Vagina (tissue), 2 donors: ENCODE measurements around the gene POC1B. TPM values are rescaled to one million over a fixed set of nuclear protein-coding genes. Genes with fewer than 3 reads are reported as not detected.

Source experiments
- DNase-seq, 2 donors: peaks; one replicate each; pipeline ENCODE4 v3.0.0-alpha.2; 2017; ENCODE audit errors: extremely low spot score in 2 of 2
- H3K27ac ChIP-seq: fragments of 200-600 bp; sonication (generic); one replicate; pipeline ENCODE4 v1.5.1; 2019
- H3K27me3 ChIP-seq: fragments of 200-600 bp; sonication (generic); one replicate; pipeline ENCODE4 v1.5.1; 2019
- H3K36me3 ChIP-seq, 2 donors: fragments of 200-600 bp; sonication (generic); one replicate each; pipeline ENCODE4 v1.5.1; 2017 to 2019
- H3K4me1 ChIP-seq: fragments of 200-600 bp; sonication (generic); one replicate; pipeline ENCODE4 v1.5.1; 2019
- H3K4me3 ChIP-seq, 2 donors: fragments of 200-600 bp; sonication (generic); 1 replicate in 1 of 2; 2 replicates in 1 of 2; pipeline ENCODE4 v1.5.1; 2016 to 2019
- H3K9me3 ChIP-seq: fragments of 200-600 bp; sonication (generic); one replicate; pipeline ENCODE4 v1.5.1; 2019
- POLR2A ChIP-seq, 2 donors: fragments of 450-650 bp; IDR thresholded peaks; one replicate each; pipeline ENCODE4 v1.6.1; 2017; ENCODE audit warnings: antibody characterized with exemption in 2 of 2, mild to moderate bottlenecking in 2 of 2, moderate library complexity in 2 of 2
- POLR2AphosphoS5 ChIP-seq, 2 donors: sonication (generic); formaldehyde crosslinking; IDR thresholded peaks; one replicate each; pipeline ENCODE4 v1.9.0; 2017; ENCODE audit warnings: antibody characterized with exemption in 2 of 2, mild to moderate bottlenecking in 2 of 2, low read depth in 1 of 2; ENCODE audit not compliant: insufficient read depth in 1 of 2
- intact Hi-C: fragments of 100-400 bp; cut with DNase I; formaldehyde crosslinking; loops from one replicate; pipeline ENCODE4 v1.15.1; 2023
- total RNA-seq: library from RNA; depleted of rRNA; stranded (reverse); fragments of >200 nt; gene quantifications from one replicate; pipeline ENCODE4 v1.2.3, GENCODE V29; 2016
- TF ChIP-seq, protein P1 (sequence below), 3 experiments: fragments of 450-650 bp in 2 of 3; fragments of 200-600 bp in 1 of 3; sonication (generic) in 1 of 3; IDR thresholded peaks; one replicate each; pipeline ENCODE4 v1.5.1; 2017 to 2019; ENCODE audit warnings: antibody characterized with exemption in 3 of 3, mild to moderate bottlenecking in 2 of 3, moderate library complexity in 2 of 3

The POC1B gene
- total RNA-seq, 1 donor from 2014 or later: 18.9 TPM

DNA sequence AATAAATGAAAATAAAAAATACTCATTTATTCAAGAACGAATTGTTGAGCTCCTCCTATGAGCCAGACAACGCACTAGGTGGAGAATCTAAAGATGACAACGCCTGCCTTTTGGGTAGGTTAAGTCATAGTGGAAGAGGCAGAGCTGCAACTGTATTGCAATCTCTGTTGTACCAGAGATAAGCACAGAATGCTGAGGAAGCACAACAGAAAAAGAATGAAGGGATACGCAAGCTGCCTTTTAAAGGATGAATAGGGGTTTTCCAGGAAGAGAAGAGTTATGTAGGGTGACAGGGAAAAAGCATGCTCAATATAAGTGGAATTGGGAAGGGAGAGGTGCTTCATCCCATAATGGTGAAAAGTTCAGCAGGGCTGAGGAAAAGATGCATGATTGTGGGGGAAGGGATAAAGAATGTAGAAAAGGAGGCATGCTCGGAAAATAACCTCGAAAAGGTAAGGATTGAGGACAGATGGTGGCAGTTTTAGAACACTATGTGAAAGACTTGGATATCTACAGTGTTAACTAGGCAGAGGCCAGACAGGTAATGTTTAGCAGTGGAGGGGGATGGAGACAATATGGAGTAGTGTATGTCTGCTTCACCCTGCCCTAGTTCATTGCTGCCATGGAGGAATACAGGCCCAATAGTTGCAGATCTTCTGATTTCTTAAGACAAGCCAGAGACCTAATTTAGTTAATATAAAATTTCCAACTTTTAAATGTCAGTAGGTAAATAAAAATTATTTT is 109.6 kb downstream of the POC1B start:
- DNase-seq: no peak
- intact Hi-C loops: no loop called here
- no peak overlapping the region for H3K27ac ChIP-seq

DNA sequence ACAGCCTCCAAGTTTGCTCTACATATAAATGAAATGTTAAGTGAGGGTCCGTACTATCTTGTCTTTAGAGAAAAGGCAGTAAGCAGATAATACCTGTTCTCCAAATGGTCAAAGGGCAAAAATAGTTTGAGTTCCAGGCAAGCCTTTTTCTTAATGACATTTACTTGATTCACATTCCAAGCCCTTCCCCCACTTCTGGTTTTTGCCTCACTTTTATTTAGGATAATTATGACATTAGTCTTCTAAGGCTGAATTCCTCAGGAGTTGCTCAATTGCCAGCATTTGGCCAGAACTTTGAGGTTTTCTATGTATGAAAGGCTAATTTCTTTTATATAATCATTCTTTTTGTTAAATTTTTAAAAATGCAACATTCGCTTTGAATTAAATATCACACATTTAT is 111.0 kb downstream of the POC1B start:
- Histone ChIP-seq H3K4me1 (peaks cover 13% of the 10 kb centered on the region), H3K4me3 (no peak overlapping the region), H3K27ac (no peak overlapping the region), H3K36me3 (no peaks in the 10 kb centered on the region), H3K27me3 (no peaks in the 10 kb centered on the region), H3K9me3 (no peaks in the 10 kb centered on the region)
- TF ChIP-seq POLR2AphosphoS5 (IDR thresholded peaks at IDR 0.05; ENCODE audit: insufficient read depth in 1 of 2, low read depth in 1 of 2) (no peak), POLR2A (IDR thresholded peaks at IDR 0.05) (no peak)
- TF ChIP-seq, protein P1, sequence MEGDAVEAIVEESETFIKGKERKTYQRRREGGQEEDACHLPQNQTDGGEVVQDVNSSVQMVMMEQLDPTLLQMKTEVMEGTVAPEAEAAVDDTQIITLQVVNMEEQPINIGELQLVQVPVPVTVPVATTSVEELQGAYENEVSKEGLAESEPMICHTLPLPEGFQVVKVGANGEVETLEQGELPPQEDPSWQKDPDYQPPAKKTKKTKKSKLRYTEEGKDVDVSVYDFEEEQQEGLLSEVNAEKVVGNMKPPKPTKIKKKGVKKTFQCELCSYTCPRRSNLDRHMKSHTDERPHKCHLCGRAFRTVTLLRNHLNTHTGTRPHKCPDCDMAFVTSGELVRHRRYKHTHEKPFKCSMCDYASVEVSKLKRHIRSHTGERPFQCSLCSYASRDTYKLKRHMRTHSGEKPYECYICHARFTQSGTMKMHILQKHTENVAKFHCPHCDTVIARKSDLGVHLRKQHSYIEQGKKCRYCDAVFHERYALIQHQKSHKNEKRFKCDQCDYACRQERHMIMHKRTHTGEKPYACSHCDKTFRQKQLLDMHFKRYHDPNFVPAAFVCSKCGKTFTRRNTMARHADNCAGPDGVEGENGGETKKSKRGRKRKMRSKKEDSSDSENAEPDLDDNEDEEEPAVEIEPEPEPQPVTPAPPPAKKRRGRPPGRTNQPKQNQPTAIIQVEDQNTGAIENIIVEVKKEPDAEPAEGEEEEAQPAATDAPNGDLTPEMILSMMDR (IDR thresholded peaks at IDR 0.05): no peak
- intact Hi-C loops: no loop called here
- DNase-seq: no peak

More for the DNA sequence above, 109.6 kb downstream of the POC1B start:
- peaks cover 13% of the 10 kb centered on the region for H3K4me1 ChIP-seq
- no peaks in the 10 kb centered on the region for H3K36me3 ChIP-seq
- no peaks in the 10 kb centered on the region for H3K9me3 ChIP-seq
- H3K27me3 ChIP-seq: no peaks in the 10 kb centered on the region
- no peak overlapping the region for H3K4me3 ChIP-seq
- TF ChIP-seq, protein P1 (IDR thresholded peaks at IDR 0.05): no peak
- TF ChIP-seq POLR2A (IDR thresholded peaks at IDR 0.05): no peak
- no peak for TF ChIP-seq POLR2AphosphoS5 (IDR thresholded peaks at IDR 0.05; ENCODE audit: insufficient read depth in 1 of 2, low read depth in 1 of 2)

DNA sequence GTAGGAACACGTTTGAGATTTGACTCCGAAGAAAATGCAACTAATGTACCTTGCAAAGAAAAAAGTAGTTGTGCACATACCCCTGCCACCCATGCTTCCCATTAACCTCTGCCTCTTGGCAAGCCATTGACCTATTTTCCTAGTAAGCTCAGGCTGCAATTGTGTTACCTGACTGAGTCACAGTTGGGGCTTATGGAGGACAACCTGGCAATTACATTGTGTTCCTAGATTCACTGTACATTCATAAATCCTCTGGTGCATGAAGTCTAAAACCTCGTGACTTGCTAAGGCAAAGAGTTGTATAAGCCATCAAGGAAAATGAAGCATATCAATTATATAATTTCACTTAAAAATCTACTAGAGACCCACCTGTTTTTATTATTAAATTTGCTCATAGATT is 111.5 kb downstream of the POC1B start:
- Histone ChIP-seq H3K4me1 (peaks cover 13% of the 10 kb centered on the region), H3K27ac (no peak overlapping the region), H3K4me3 (no peak overlapping the region), H3K36me3 (no peaks in the 10 kb centered on the region), H3K27me3 (no peaks in the 10 kb centered on the region), H3K9me3 (no peaks in the 10 kb centered on the region)
- no peak for DNase-seq
- intact Hi-C loops: no loop called here
- no peak for TF ChIP-seq POLR2AphosphoS5 (IDR thresholded peaks at IDR 0.05; ENCODE audit: insufficient read depth in 1 of 2, low read depth in 1 of 2)
- no peak for TF ChIP-seq POLR2A (IDR thresholded peaks at IDR 0.05)

DNA sequence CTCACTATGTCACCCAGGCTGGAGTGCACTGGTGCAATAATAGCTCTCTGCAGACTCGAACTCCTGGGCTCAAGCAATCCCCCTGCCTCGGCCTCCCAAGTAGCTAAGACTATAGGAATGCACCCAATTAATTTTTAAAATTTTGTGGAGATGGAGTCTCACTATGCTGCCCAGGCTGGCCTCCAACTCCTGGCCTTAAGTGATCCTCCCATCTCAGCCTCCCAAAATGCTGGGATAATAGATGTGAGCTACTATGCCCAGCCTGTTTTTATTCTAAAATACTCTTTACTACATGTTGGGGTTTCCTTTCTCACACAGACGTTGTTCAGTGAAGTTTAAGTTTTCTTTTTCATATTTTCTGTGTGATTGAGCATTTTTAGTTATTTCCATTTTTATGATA is 112.6 kb downstream of the POC1B start:
- H3K36me3 ChIP-seq: no peaks in the 10 kb centered on the region
- no peak for DNase-seq
- intact Hi-C loops: no loop called here
- peaks cover 13% of the 10 kb centered on the region for H3K4me1 ChIP-seq
- H3K27me3 ChIP-seq: no peaks in the 10 kb centered on the region
- no peaks in the 10 kb centered on the region for H3K9me3 ChIP-seq
- H3K4me3 ChIP-seq: no peak overlapping the region
- TF ChIP-seq POLR2AphosphoS5 (IDR thresholded peaks at IDR 0.05; ENCODE audit: insufficient read depth in 1 of 2, low read depth in 1 of 2): no peak
- TF ChIP-seq, protein P1 (IDR thresholded peaks at IDR 0.05): no peak
- no peak for TF ChIP-seq POLR2A (IDR thresholded peaks at IDR 0.05)
- no peak overlapping the region for H3K27ac ChIP-seq

DNA sequence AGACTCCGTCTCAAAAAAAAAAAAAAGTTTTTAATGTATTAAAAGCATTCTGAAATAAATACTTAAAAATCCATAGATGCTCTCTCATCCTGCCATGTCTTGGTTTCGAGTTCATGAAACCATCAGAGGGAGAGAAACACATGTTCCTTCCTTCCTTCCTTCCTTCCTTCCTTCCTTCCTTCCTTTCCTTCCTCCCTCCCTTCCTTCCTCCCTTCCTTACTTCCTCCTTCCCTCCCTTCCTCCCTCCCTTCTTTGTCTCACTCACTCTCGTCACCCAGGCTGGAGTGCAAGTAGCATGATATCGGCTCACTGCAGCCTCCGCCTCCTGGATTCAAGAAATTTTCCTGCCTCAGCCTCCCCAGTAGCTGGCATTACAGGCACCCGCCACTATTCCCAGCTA is 113.2 kb downstream of the POC1B start:
- DNase-seq: no peak
- H3K36me3 ChIP-seq: no peaks in the 10 kb centered on the region
- intact Hi-C loops: no loop called here
- H3K4me3 ChIP-seq: no peak overlapping the region
- H3K27me3 ChIP-seq: no peaks in the 10 kb centered on the region
- H3K9me3 ChIP-seq: no peaks in the 10 kb centered on the region
- peaks cover 9% of the 10 kb centered on the region for H3K4me1 ChIP-seq
- H3K27ac ChIP-seq: no peak overlapping the region
- TF ChIP-seq POLR2AphosphoS5 (IDR thresholded peaks at IDR 0.05; ENCODE audit: insufficient read depth in 1 of 2, low read depth in 1 of 2) (no peak), POLR2A (IDR thresholded peaks at IDR 0.05) (no peak)
- TF ChIP-seq, protein P1 (IDR thresholded peaks at IDR 0.05): no peak
